ENCODE data around the gene ABCC1. TPM values are rescaled to one million over a fixed set of nuclear protein-coding genes. Genes with fewer than 3 reads are reported as not detected.

Gene ABCC1
- polyA plus RNA-seq, 3 donors = 1.4 to 23.6 (median 3.0) TPM

DNA sequence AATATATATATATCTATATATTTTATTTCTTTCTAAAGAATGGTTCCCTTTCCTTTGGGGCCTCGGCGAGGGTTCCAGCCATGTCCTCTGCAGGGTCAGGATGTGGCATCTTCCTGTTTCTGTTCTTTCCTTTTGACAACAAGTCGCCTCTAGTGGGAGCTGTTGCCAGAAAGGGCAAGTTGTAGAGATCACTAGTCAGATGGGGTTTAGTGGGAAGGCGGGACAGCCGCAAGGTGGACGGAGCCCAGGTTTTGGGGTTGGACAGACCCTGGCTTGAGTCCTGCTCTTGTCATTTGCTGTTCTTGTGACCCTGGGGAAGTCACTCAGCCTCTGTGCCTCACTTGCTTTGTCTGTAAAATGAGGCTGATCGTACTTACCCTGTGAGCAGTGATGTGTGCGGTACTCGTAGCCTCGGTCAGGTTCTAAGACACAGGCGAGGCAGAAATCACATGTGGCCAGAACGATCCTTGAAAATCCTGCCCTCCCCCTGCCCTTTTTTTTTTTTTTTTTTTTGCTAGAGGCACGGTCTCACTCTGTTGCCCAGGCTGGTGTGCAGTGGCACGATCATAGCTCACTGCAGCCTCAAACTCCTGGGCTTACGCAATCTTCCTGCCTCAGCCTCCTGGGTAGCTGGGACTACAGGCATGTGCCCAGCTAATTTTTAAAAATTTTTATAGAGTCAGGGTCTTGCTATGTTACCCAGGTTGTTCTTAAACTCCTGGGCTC is 193.8 kb downstream of the ABCC1 start:
- Histone ChIP-seq H4K20me1 (ENCODE audit: insufficient read depth, low read length) (peaks cover 21% of the 10 kb centered on the region), H3K9ac (ENCODE audit: insufficient read depth, low read length, poor library complexity, severe bottlenecking) (no peak overlapping the region), H3K36me3 (replicated peaks in 1 of 2; ENCODE audit: control insufficient read depth in 1 of 2, insufficient read depth in 2 of 2, low read length in 2 of 2) (peaks cover 46 to 58% of the 10 kb centered on the region in 2 donors), H3K9me3 (replicated peaks in 1 of 2; ENCODE audit: control insufficient read depth in 1 of 2, insufficient read depth in 1 of 2, low read length in 2 of 2) (no peaks in the 10 kb centered on the region), H3K27ac (ENCODE audit: low read depth in 1 of 2, low read length in 2 of 2) (peak overlapping the region in 1 of 2 donors; percentile 5), H3K4me1 (ENCODE audit: control insufficient read depth in 1 of 2, insufficient read depth in 2 of 2, low read length in 2 of 2) (no peaks in the 10 kb centered on the region), H2AFZ (ENCODE audit: insufficient read depth, low read depth, low read length, poor library complexity, severe bottlenecking) (no peak overlapping the region), H3K4me2 (replicated peaks; ENCODE audit: extremely low read depth, low read length, poor library complexity, severe bottlenecking) (no peak overlapping the region), H3K79me2 (ENCODE audit: insufficient read depth, low read length) (no peaks in the 10 kb centered on the region), H3K27me3 (ENCODE audit: control insufficient read depth in 2 of 2, insufficient read depth in 2 of 2, low read length in 2 of 2) (no peaks in the 10 kb centered on the region), H3K4me3 (replicated peaks in 1 of 3; ENCODE audit: low read depth in 2 of 3, low read length in 3 of 3) (no peak overlapping the region)
- TF ChIP-seq, protein P1, sequence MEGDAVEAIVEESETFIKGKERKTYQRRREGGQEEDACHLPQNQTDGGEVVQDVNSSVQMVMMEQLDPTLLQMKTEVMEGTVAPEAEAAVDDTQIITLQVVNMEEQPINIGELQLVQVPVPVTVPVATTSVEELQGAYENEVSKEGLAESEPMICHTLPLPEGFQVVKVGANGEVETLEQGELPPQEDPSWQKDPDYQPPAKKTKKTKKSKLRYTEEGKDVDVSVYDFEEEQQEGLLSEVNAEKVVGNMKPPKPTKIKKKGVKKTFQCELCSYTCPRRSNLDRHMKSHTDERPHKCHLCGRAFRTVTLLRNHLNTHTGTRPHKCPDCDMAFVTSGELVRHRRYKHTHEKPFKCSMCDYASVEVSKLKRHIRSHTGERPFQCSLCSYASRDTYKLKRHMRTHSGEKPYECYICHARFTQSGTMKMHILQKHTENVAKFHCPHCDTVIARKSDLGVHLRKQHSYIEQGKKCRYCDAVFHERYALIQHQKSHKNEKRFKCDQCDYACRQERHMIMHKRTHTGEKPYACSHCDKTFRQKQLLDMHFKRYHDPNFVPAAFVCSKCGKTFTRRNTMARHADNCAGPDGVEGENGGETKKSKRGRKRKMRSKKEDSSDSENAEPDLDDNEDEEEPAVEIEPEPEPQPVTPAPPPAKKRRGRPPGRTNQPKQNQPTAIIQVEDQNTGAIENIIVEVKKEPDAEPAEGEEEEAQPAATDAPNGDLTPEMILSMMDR (IDR thresholded peaks at IDR 0.05) = peak; percentile 52
- H3K36me3 Mint-ChIP-seq = peaks cover 54 to 62% of the 10 kb centered on the region in 2 donors
- peaks cover 2% of the 10 kb centered on the region for H3K4me1 Mint-ChIP-seq
- no peak overlapping the region for H3K4me3 Mint-ChIP-seq
- WGBS (ENCODE audit: insufficient coverage) = 66% methylated on average over 13 of the region's 15 CpGs
- peaks cover 0 to 2% (median 0%) of the 10 kb centered on the region in 7 donors for H3K9me3 Mint-ChIP-seq
- H3K27me3 Mint-ChIP-seq (ENCODE audit: low read depth in 3 of 3) = peaks cover 0 to 2% (median 0%) of the 10 kb centered on the region in 3 donors
- peak overlapping the region in 3 of 7 donors; percentile 47 to 82 (median 54) for H3K27ac Mint-ChIP-seq
- intact Hi-C loops (cut with micrococcal nuclease) = no loop called here
- DNase-seq = peak in 2 of 3 donors; percentile 10 to 12

DNA sequence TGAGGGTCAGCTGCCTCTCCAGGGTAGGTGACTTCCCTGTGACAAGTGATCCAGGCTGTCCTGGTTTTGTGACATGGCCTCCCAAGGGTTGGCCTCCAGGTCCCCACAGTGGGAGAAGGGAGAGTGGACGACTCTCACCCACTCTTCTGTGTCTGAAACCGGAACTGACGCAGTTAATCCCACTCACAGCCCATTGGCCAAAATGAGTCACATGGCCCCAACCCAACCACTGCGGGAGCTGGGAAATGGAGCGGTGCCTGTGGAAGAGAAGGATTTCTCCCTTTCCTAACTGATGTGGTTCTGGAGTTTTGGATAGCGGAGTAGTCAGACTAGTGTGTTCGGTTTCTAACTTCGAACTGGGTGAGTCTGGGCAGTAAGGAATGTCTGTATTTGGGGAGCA is 194.5 kb downstream of the ABCC1 start:
- peaks cover 39 to 51% of the 10 kb centered on the region in 2 donors for H3K36me3 ChIP-seq (replicated peaks in 1 of 2; ENCODE audit: control insufficient read depth in 1 of 2, insufficient read depth in 2 of 2, low read length in 2 of 2)
- peaks cover 49 to 57% of the 10 kb centered on the region in 2 donors for H3K36me3 Mint-ChIP-seq
- DNase-seq = no peak
- H4K20me1 ChIP-seq (ENCODE audit: insufficient read depth, low read length) = peaks cover 21% of the 10 kb centered on the region
- H3K27ac Mint-ChIP-seq = peak overlapping the region in 2 of 7 donors; percentile 55 to 72
- no peak overlapping the region for H3K27ac ChIP-seq (ENCODE audit: low read depth in 1 of 2, low read length in 2 of 2)
- H3K4me1 ChIP-seq (ENCODE audit: control insufficient read depth in 1 of 2, insufficient read depth in 2 of 2, low read length in 2 of 2) = no peaks in the 10 kb centered on the region
- H2AFZ ChIP-seq (ENCODE audit: insufficient read depth, low read depth, low read length, poor library complexity, severe bottlenecking) = no peak overlapping the region
- no peaks in the 10 kb centered on the region for H3K27me3 ChIP-seq (ENCODE audit: control insufficient read depth in 2 of 2, insufficient read depth in 2 of 2, low read length in 2 of 2)
- H3K9ac ChIP-seq (ENCODE audit: insufficient read depth, low read length, poor library complexity, severe bottlenecking) = no peak overlapping the region
- no peak overlapping the region for H3K4me3 ChIP-seq (replicated peaks in 1 of 3; ENCODE audit: low read depth in 2 of 3, low read length in 3 of 3)
- H3K4me3 Mint-ChIP-seq = no peak overlapping the region
- H3K4me2 ChIP-seq (replicated peaks; ENCODE audit: extremely low read depth, low read length, poor library complexity, severe bottlenecking) = no peak overlapping the region
- H3K4me1 Mint-ChIP-seq = peaks cover 2% of the 10 kb centered on the region
- peaks cover 0 to 2% (median 0%) of the 10 kb centered on the region in 7 donors for H3K9me3 Mint-ChIP-seq
- no peaks in the 10 kb centered on the region for H3K79me2 ChIP-seq (ENCODE audit: insufficient read depth, low read length)
- TF ChIP-seq, protein P1 (IDR thresholded peaks at IDR 0.05) = no peak
- H3K27me3 Mint-ChIP-seq (ENCODE audit: low read depth in 3 of 3) = peaks cover 0 to 2% (median 1%) of the 10 kb centered on the region in 3 donors
- no peaks in the 10 kb centered on the region for H3K9me3 ChIP-seq (replicated peaks in 1 of 2; ENCODE audit: control insufficient read depth in 1 of 2, insufficient read depth in 1 of 2, low read length in 2 of 2)
- intact Hi-C loops (cut with micrococcal nuclease) = no loop called here
- WGBS (ENCODE audit: insufficient coverage) = no CpG with 5 or more reads among the region's 8 CpGs
